ENCODE data around the gene THSD4. TPM values are rescaled to one million over a fixed set of nuclear protein-coding genes. Genes with fewer than 3 reads are reported as not detected.

THSD4 gene
- total RNA-seq, 2 experiments from 2014 or later: not detected

DNA sequence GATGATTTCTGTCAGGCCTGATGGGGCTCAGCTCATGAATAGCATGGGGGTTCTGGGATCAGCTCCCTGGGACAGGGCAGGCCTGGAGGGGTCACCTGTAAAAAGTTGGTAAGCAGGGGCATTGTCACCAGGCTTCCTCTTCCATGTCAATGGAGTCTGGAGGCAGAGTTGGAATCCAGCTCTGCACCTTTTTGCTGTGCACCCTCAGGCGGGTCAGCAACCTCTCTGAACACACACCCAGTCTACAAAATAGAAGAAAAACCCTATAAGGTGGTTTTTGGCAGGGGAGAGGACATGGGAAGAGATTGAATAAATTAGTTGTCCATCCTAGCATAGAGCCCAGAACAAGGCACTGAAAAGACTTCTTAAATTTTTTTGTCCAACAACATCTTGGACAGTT lies 617.9 kb downstream of the THSD4 start:
- no TSS peak for BruUV-seq (replicated peaks)
- H4K20me1 ChIP-seq (ENCODE audit: insufficient read depth, low read length): no peaks in the 10 kb centered on the region
- no peak overlapping the region for H3K27ac ChIP-seq (ENCODE audit: low read depth, low read length, poor library complexity, severe bottlenecking)
- H3K9me2 ChIP-seq (ENCODE audit: insufficient read depth, low read length): no peaks in the 10 kb centered on the region
- intact Hi-C loops (cut with micrococcal nuclease; ENCODE audit: unreplicated experiment): no loop called here
- no peak overlapping the region for H3K4me3 ChIP-seq (ENCODE audit: low read depth, low read length, poor library complexity, severe bottlenecking)
- CTCF ChIA-PET (ENCODE audit: unreplicated experiment): no interaction called here
- no peak overlapping the region for H2AFZ ChIP-seq (ENCODE audit: low read length)
- POLR2A ChIA-PET: no interaction called here
- TF ChIP-seq EZH2phosphoT487 (IDR thresholded peaks at IDR 0.05; ENCODE audit: borderline replicate concordance, low read depth, low read length): no peak
- no peak overlapping the region for H3K4me2 ChIP-seq (ENCODE audit: low read length)
- H3K9me3 ChIP-seq (ENCODE audit: low read length): no peaks in the 10 kb centered on the region
- DNase-seq (ENCODE audit: low spot score): no peak
- no peaks in the 10 kb centered on the region for H3K36me3 ChIP-seq (ENCODE audit: insufficient read depth, low read length)
- H3K79me2 ChIP-seq (ENCODE audit: insufficient read depth, low read depth, low read length): no peaks in the 10 kb centered on the region
- H3K4me1 ChIP-seq (ENCODE audit: insufficient read depth, low read length, poor library complexity, severe bottlenecking): peaks cover 19% of the 10 kb centered on the region

- TF ChIP-seq, protein P1, sequence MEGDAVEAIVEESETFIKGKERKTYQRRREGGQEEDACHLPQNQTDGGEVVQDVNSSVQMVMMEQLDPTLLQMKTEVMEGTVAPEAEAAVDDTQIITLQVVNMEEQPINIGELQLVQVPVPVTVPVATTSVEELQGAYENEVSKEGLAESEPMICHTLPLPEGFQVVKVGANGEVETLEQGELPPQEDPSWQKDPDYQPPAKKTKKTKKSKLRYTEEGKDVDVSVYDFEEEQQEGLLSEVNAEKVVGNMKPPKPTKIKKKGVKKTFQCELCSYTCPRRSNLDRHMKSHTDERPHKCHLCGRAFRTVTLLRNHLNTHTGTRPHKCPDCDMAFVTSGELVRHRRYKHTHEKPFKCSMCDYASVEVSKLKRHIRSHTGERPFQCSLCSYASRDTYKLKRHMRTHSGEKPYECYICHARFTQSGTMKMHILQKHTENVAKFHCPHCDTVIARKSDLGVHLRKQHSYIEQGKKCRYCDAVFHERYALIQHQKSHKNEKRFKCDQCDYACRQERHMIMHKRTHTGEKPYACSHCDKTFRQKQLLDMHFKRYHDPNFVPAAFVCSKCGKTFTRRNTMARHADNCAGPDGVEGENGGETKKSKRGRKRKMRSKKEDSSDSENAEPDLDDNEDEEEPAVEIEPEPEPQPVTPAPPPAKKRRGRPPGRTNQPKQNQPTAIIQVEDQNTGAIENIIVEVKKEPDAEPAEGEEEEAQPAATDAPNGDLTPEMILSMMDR (conservative IDR thresholded peaks at IDR 0.05; ENCODE audit: low read length): no peak
- no peak for TF ChIP-seq EZH2phosphoT487 (IDR thresholded peaks at IDR 0.05; ENCODE audit: borderline replicate concordance, low read depth, low read length)
- H2AFZ ChIP-seq (ENCODE audit: low read length): no peak overlapping the region
- intact Hi-C loops (cut with micrococcal nuclease; ENCODE audit: unreplicated experiment): no loop called here
- H3K9me2 ChIP-seq (ENCODE audit: insufficient read depth, low read length): no peaks in the 10 kb centered on the region
- CTCF ChIA-PET (ENCODE audit: unreplicated experiment): no interaction called here
- H3K4me1 ChIP-seq (ENCODE audit: insufficient read depth, low read length, poor library complexity, severe bottlenecking): peaks cover 19% of the 10 kb centered on the region
- no peak overlapping the region for H3K27ac ChIP-seq (ENCODE audit: low read depth, low read length, poor library complexity, severe bottlenecking)
- POLR2A ChIA-PET: no interaction called here
- no peaks in the 10 kb centered on the region for H3K9me3 ChIP-seq (ENCODE audit: low read length)
- H3K4me3 ChIP-seq (ENCODE audit: low read depth, low read length, poor library complexity, severe bottlenecking): no peak overlapping the region
- no TSS peak for BruUV-seq (replicated peaks)
- no peaks in the 10 kb centered on the region for H4K20me1 ChIP-seq (ENCODE audit: insufficient read depth, low read length)
- no peak for DNase-seq (ENCODE audit: low spot score)
- no peak overlapping the region for H3K4me2 ChIP-seq (ENCODE audit: low read length)
- H3K36me3 ChIP-seq (ENCODE audit: insufficient read depth, low read length): no peaks in the 10 kb centered on the region
- H3K79me2 ChIP-seq (ENCODE audit: insufficient read depth, low read depth, low read length): no peaks in the 10 kb centered on the region
Measured at GRCh38 chr15:71734709-71735384, 619.6 kb downstream of the THSD4 start.

DNA sequence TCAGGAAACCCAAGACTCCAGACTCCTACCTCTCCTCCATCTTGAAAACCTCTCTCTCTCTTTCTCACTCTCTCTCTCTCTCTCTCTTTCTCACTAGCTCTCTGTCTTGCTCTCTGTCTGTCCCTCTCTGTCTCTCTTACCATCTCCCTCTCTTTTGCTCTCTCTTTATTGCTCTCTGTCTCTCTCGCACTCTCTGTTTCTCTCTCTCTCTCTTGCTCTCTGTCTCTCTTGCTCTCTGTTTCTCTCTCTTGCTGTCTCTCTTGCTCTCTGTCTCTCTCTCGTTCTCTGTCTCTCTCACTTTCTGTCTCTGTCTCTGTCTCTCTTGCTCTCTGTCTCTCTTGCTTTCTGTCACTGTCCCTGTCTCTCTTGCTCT lies 620.1 kb downstream of the THSD4 start:
- intact Hi-C loops (cut with micrococcal nuclease; ENCODE audit: unreplicated experiment): no loop called here
- H2AFZ ChIP-seq (ENCODE audit: low read length): no peak overlapping the region
- peaks cover 19% of the 10 kb centered on the region for H3K4me1 ChIP-seq (ENCODE audit: insufficient read depth, low read length, poor library complexity, severe bottlenecking)
- H3K9me2 ChIP-seq (ENCODE audit: insufficient read depth, low read length): no peaks in the 10 kb centered on the region
- DNase-seq (ENCODE audit: low spot score): no peak
- CTCF ChIA-PET (ENCODE audit: unreplicated experiment): no interaction called here
- H3K4me2 ChIP-seq (ENCODE audit: low read length): no peak overlapping the region
- no peaks in the 10 kb centered on the region for H3K79me2 ChIP-seq (ENCODE audit: insufficient read depth, low read depth, low read length)
- H4K20me1 ChIP-seq (ENCODE audit: insufficient read depth, low read length): no peaks in the 10 kb centered on the region
- BruUV-seq (replicated peaks): no TSS peak
- H3K27ac ChIP-seq (ENCODE audit: low read depth, low read length, poor library complexity, severe bottlenecking): no peak overlapping the region
- TF ChIP-seq, protein P1 (conservative IDR thresholded peaks at IDR 0.05; ENCODE audit: low read length): no peak
- TF ChIP-seq EZH2phosphoT487 (IDR thresholded peaks at IDR 0.05; ENCODE audit: borderline replicate concordance, low read depth, low read length): no peak
- H3K9me3 ChIP-seq (ENCODE audit: low read length): no peaks in the 10 kb centered on the region
- no peaks in the 10 kb centered on the region for H3K36me3 ChIP-seq (ENCODE audit: insufficient read depth, low read length)
- POLR2A ChIA-PET: no interaction called here
- H3K4me3 ChIP-seq (ENCODE audit: low read depth, low read length, poor library complexity, severe bottlenecking): no peak overlapping the region
